Dendritic cell treated with granulocyte-macrophage colony-stimulating factor and Interleukin-4, amounts not matched to agents 40 ng/mL and 50 ng/mL, for 4 days (primary cell): Measurements from ENCODE around the gene FBXO47.
"Not testable (repeated sequence)": the region's sequence is repeated elsewhere in the genome, so short reads cannot be mapped to it uniquely, and the experiment has no call there.

Experiments
- H3K27ac Mint-ChIP-seq: one replicate; pipeline ENCODE4 v1.8.0; 2022; ENCODE audit warnings: mild to moderate bottlenecking, mixed read lengths
- H3K27me3 Mint-ChIP-seq: one replicate; pipeline ENCODE4 v1.8.0; 2022; ENCODE audit warnings: mild to moderate bottlenecking, mixed read lengths
- H3K36me3 Mint-ChIP-seq: one replicate; pipeline ENCODE4 v1.8.0; 2022; ENCODE audit warnings: low read depth, mixed read lengths
- H3K4me1 Mint-ChIP-seq: one replicate; pipeline ENCODE4 v1.8.0; 2022; ENCODE audit warnings: low read depth, mixed read lengths
- H3K4me3 Mint-ChIP-seq: one replicate; pipeline ENCODE4 v1.8.0; 2022; ENCODE audit warnings: mild to moderate bottlenecking, moderate library complexity, mixed read lengths
- H3K9me3 Mint-ChIP-seq: one replicate; pipeline ENCODE4 v1.8.0; 2022; ENCODE audit warnings: mixed read lengths
- intact Hi-C: fragments of 100-400 bp; cut with micrococcal nuclease; formaldehyde crosslinking; loops from one replicate; pipeline ENCODE4 v1.15.0; 2022

Gene FBXO47

GRCh38 chr17:38921756-38922411 is 45.3 kb downstream of the FBXO47 start:
- no peaks in the 10 kb centered on the region for H3K27me3 Mint-ChIP-seq
- no peak overlapping the region for H3K4me3 Mint-ChIP-seq
- no peaks in the 10 kb centered on the region for H3K9me3 Mint-ChIP-seq
- intact Hi-C loops = no loop called here
- H3K36me3 Mint-ChIP-seq = peaks cover 53% of the 10 kb centered on the region
- H3K4me1 Mint-ChIP-seq = peaks cover 67% of the 10 kb centered on the region
- H3K27ac Mint-ChIP-seq = peak overlapping the region; percentile 59

- peak overlapping the region; percentile 31 for H3K27ac Mint-ChIP-seq
- no peaks in the 10 kb centered on the region for H3K27me3 Mint-ChIP-seq
- peaks cover 66% of the 10 kb centered on the region for H3K36me3 Mint-ChIP-seq
- no peaks in the 10 kb centered on the region for H3K9me3 Mint-ChIP-seq
- H3K4me3 Mint-ChIP-seq = no peak overlapping the region
- peaks cover 55% of the 10 kb centered on the region for H3K4me1 Mint-ChIP-seq
- intact Hi-C loops = no loop called here
Observed at GRCh38 chr17:38920374-38921291, 46.6 kb downstream of the FBXO47 start.

- intact Hi-C loops = no loop called here
- Mint-ChIP-seq H3K36me3 (peaks cover 77% of the 10 kb centered on the region), H3K9me3 (no peaks in the 10 kb centered on the region), H3K4me3 (no peak overlapping the region), H3K27ac (peak overlapping the region; percentile 31), H3K4me1 (peaks cover 48% of the 10 kb centered on the region), H3K27me3 (no peaks in the 10 kb centered on the region)
Observed at GRCh38 chr17:38919316-38920078, 47.7 kb downstream of the FBXO47 start.

- intact Hi-C loops = no loop called here
- no peaks in the 10 kb centered on the region for H3K27me3 Mint-ChIP-seq
- H3K4me3 Mint-ChIP-seq = no peak overlapping the region
- H3K9me3 Mint-ChIP-seq = no peaks in the 10 kb centered on the region
- peaks cover 83% of the 10 kb centered on the region for H3K36me3 Mint-ChIP-seq
- H3K4me1 Mint-ChIP-seq = peaks cover 47% of the 10 kb centered on the region
- no peak overlapping the region for H3K27ac Mint-ChIP-seq
Observed at GRCh38 chr17:38918916-38919315, 48.3 kb downstream of the FBXO47 start.

GRCh38 chr17:38918129-38918913 is 48.9 kb downstream of the FBXO47 start:
- Mint-ChIP-seq H3K9me3 (no peaks in the 10 kb centered on the region), H3K4me3 (no peak overlapping the region), H3K27me3 (no peaks in the 10 kb centered on the region), H3K27ac (no peak overlapping the region), H3K36me3 (peaks cover 89% of the 10 kb centered on the region), H3K4me1 (peaks cover 43% of the 10 kb centered on the region)
- intact Hi-C loops = no loop called here

GRCh38 chr17:38917259-38917658 is 49.9 kb downstream of the FBXO47 start:
- Mint-ChIP-seq H3K4me1 (peaks cover 46% of the 10 kb centered on the region), H3K4me3 (no peak overlapping the region), H3K36me3 (peaks cover 100% of the 10 kb centered on the region), H3K27me3 (no peaks in the 10 kb centered on the region), H3K27ac (no peak overlapping the region), H3K9me3 (no peaks in the 10 kb centered on the region)
- intact Hi-C loops = no loop called here

- no peaks in the 10 kb centered on the region for H3K27me3 Mint-ChIP-seq
- H3K36me3 Mint-ChIP-seq = peaks cover 100% of the 10 kb centered on the region
- H3K4me1 Mint-ChIP-seq = peaks cover 45% of the 10 kb centered on the region
- H3K9me3 Mint-ChIP-seq = no peaks in the 10 kb centered on the region
- H3K4me3 Mint-ChIP-seq = no peak overlapping the region
- intact Hi-C loops = no loop called here
- H3K27ac Mint-ChIP-seq = no peak overlapping the region
Observed at GRCh38 chr17:38916771-38917170, 50.4 kb downstream of the FBXO47 start.

GRCh38 chr17:38915639-38915995 is 51.6 kb downstream of the FBXO47 start:
- H3K27ac Mint-ChIP-seq = no peak overlapping the region
- no peak overlapping the region for H3K4me3 Mint-ChIP-seq
- H3K27me3 Mint-ChIP-seq = no peaks in the 10 kb centered on the region
- intact Hi-C loops = no loop called here
- peaks cover 100% of the 10 kb centered on the region for H3K36me3 Mint-ChIP-seq
- no peaks in the 10 kb centered on the region for H3K9me3 Mint-ChIP-seq
- peaks cover 40% of the 10 kb centered on the region for H3K4me1 Mint-ChIP-seq

GRCh38 chr17:38914741-38915638 is 52.2 kb downstream of the FBXO47 start:
- intact Hi-C loops = no loop called here
- peaks cover 100% of the 10 kb centered on the region for H3K36me3 Mint-ChIP-seq
- H3K9me3 Mint-ChIP-seq = no peaks in the 10 kb centered on the region
- no peak overlapping the region for H3K4me3 Mint-ChIP-seq
- H3K27me3 Mint-ChIP-seq = no peaks in the 10 kb centered on the region
- H3K4me1 Mint-ChIP-seq = peaks cover 38% of the 10 kb centered on the region
- no peak overlapping the region for H3K27ac Mint-ChIP-seq

GRCh38 chr17:38912221-38912813 is 54.9 kb downstream of the FBXO47 start:
- H3K9me3 Mint-ChIP-seq = no peaks in the 10 kb centered on the region
- intact Hi-C loops = no loop called here
- peaks cover 45% of the 10 kb centered on the region for H3K4me1 Mint-ChIP-seq
- H3K27me3 Mint-ChIP-seq = no peaks in the 10 kb centered on the region
- H3K27ac Mint-ChIP-seq = no peak overlapping the region
- no peak overlapping the region for H3K4me3 Mint-ChIP-seq
- H3K36me3 Mint-ChIP-seq = peaks cover 100% of the 10 kb centered on the region

GRCh38 chr17:38911731-38912081 is 55.5 kb downstream of the FBXO47 start:
- peak overlapping the region; percentile 31 for H3K27ac Mint-ChIP-seq
- H3K4me3 Mint-ChIP-seq, H3K27me3 Mint-ChIP-seq, intact Hi-C loops, H3K9me3 Mint-ChIP-seq: not testable (repeated sequence)
- H3K4me1 Mint-ChIP-seq = peaks cover 51% of the 10 kb centered on the region
- H3K36me3 Mint-ChIP-seq = peaks cover 97% of the 10 kb centered on the region

GRCh38 chr17:38911081-38911730 is 56.0 kb downstream of the FBXO47 start:
- no peaks in the 10 kb centered on the region for H3K27me3 Mint-ChIP-seq
- peak overlapping the region; percentile 31 for H3K27ac Mint-ChIP-seq
- H3K4me3 Mint-ChIP-seq = no peak overlapping the region
- H3K9me3 Mint-ChIP-seq = no peaks in the 10 kb centered on the region
- intact Hi-C loops = no loop called here
- H3K4me1 Mint-ChIP-seq = peaks cover 56% of the 10 kb centered on the region
- H3K36me3 Mint-ChIP-seq = peaks cover 93% of the 10 kb centered on the region
